H1 (cell line): ENCODE results near the gene NSUN6. TPM values are rescaled to one million over a fixed set of nuclear protein-coding genes. Genes with fewer than 3 reads are reported as not detected.

Experiments used
- CTCF ChIA-PET: fragments of 300-600 bp; sonication (Branson Sonifier 250); formaldehyde crosslinking; loops from one replicate; lab custom pipeline; 2021; ENCODE audit not compliant: partially characterized antibody; lab: Charles Lee
- POLR2A ChIA-PET: fragments of 300-600 bp; sonication (Branson Sonifier 250); formaldehyde crosslinking; loops from one replicate; lab custom pipeline; 2021; ENCODE audit warnings: inconsistent platforms; ENCODE audit not compliant: partially characterized antibody; lab: Charles Lee
- DNase-seq, 2 experiments: peaks; one replicate each; pipeline versions ENCODE4 v3.0.0 to v3.0.0-alpha.2; 2010 to 2022; ENCODE audit warnings: low spot score in 2 of 2, low read depth in 1 of 2, mixed read lengths in 1 of 2
- FAIRE-seq: peaks from 2 replicates; lab custom pipeline; 2011; peaks lifted over from hg19 to GRCh38; lab: Jason Lieb, UNC
- H2AFZ ChIP-seq: 2 replicates; pipeline ENCODE4 v1.8.1; 2012; ENCODE audit warnings: low read length, inconsistent platforms
- H2AK5ac ChIP-seq: 2 replicates; pipeline ENCODE4 v1.6.1; 2013; ENCODE audit warnings: low read depth, low read length
- H2BK120ac ChIP-seq: replicated peaks from 2 replicates; pipeline ENCODE3; 2013; ENCODE audit warnings: low read depth, low read length, inconsistent platforms
- H2BK12ac ChIP-seq: 2 replicates; pipeline ENCODE4 v1.6.1; 2013; ENCODE audit warnings: low read depth, low read length
- H2BK15ac ChIP-seq: 2 replicates; pipeline ENCODE4 v1.6.1; 2013; ENCODE audit warnings: low read length
- H2BK20ac ChIP-seq: 2 replicates; pipeline ENCODE4 v1.6.1; 2013; ENCODE audit warnings: low read length
- H2BK5ac ChIP-seq: 2 replicates; pipeline ENCODE4 v1.6.1; 2013; ENCODE audit warnings: low read depth, low read length
- H3K14ac ChIP-seq: 2 replicates; pipeline ENCODE4 v1.6.1; 2013; ENCODE audit warnings: inconsistent platforms; ENCODE audit not compliant: insufficient read length
- H3K18ac ChIP-seq: 2 replicates; pipeline ENCODE4 v1.6.1; 2013; ENCODE audit warnings: low read length; ENCODE audit errors: extremely low read depth
- H3K23ac ChIP-seq: 2 replicates; pipeline ENCODE4 v1.6.1; 2013; ENCODE audit warnings: inconsistent platforms; ENCODE audit not compliant: insufficient read length
- H3K23me2 ChIP-seq: 2 replicates; pipeline ENCODE4 v1.6.1; 2013; ENCODE audit warnings: low read depth, low read length
- H3K27ac ChIP-seq: 2 replicates; pipeline ENCODE4 v1.6.1; 2011; ENCODE audit warnings: low read depth, low read length, inconsistent platforms
- H3K27me3 ChIP-seq, 4 experiments: replicated peaks in 1 of 4; 1 replicate in 1 of 4; 2 replicates in 3 of 4; pipeline versions ENCODE4 v1.6.1 to v1.8.1; 2011 to 2013; ENCODE audit warnings: low read length in 3 of 4, mild to moderate bottlenecking in 3 of 4, inconsistent platforms in 2 of 4, mixed read lengths in 2 of 4, moderate library complexity in 1 of 4; ENCODE audit not compliant: control insufficient read depth in 3 of 4, insufficient read depth in 3 of 4; ENCODE audit errors: extremely low read depth in 1 of 4
- H3K36me3 ChIP-seq, 4 experiments: 2 replicates each; pipeline versions ENCODE4 v1.6.1 to v1.8.1; 2011 to 2013; ENCODE audit warnings: mild to moderate bottlenecking in 4 of 4, low read length in 3 of 4, moderate library complexity in 2 of 4, control low read depth in 1 of 4, inconsistent platforms in 1 of 4; ENCODE audit not compliant: insufficient read depth in 4 of 4, control insufficient read depth in 2 of 4
- H3K4ac ChIP-seq: replicated peaks from 2 replicates; pipeline ENCODE3; 2013; ENCODE audit warnings: low read length, low read depth, mixed read lengths, inconsistent platforms; ENCODE audit not compliant: insufficient read length
- H3K4me1 ChIP-seq, 4 experiments: replicated peaks in 1 of 4; 1 replicate in 1 of 4; 2 replicates in 3 of 4; pipeline versions ENCODE4 v1.6.1 to v1.8.1; 2011 to 2013; ENCODE audit warnings: low read length in 3 of 4, inconsistent platforms in 2 of 4, mixed read lengths in 1 of 4; ENCODE audit not compliant: insufficient read depth in 4 of 4, control insufficient read depth in 3 of 4
- H3K4me2 ChIP-seq, 2 experiments: 2 replicates each; pipeline versions ENCODE4 v1.6.1 to v1.8.1; 2011 to 2013; ENCODE audit warnings: low read depth in 2 of 2, low read length in 2 of 2, control low read depth in 1 of 2, inconsistent platforms in 1 of 2, mild to moderate bottlenecking in 1 of 2; ENCODE audit not compliant: insufficient read depth in 1 of 2
- H3K4me3 ChIP-seq, 4 experiments: fragments of 200-600, 300-600 bp in 1 of 4; sonication (generic), shearing (Covaris generic), sonication (Bioruptor Twin) in 1 of 4; 2 replicates each; pipeline versions ENCODE4 v1.5.1 to v1.8.1; 2011 to 2016; ENCODE audit warnings: low read length in 4 of 4, low read depth in 3 of 4, control low read depth in 2 of 4, inconsistent platforms in 2 of 4, mild to moderate bottlenecking in 2 of 4, mixed read lengths in 1 of 4, moderate library complexity in 1 of 4; ENCODE audit not compliant: insufficient read depth in 2 of 4; ENCODE audit errors: extremely low read depth in 1 of 4
- H3K56ac ChIP-seq: replicated peaks from 2 replicates; pipeline ENCODE3; 2013; ENCODE audit warnings: low read depth, mild to moderate bottlenecking, mixed read lengths, low read length, inconsistent platforms; ENCODE audit not compliant: insufficient read length
- H3K79me1 ChIP-seq: 2 replicates; pipeline ENCODE4 v1.6.1; 2013; ENCODE audit warnings: low read depth, low read length, control low read depth
- H3K79me2 ChIP-seq, 2 experiments: 2 replicates each; pipeline versions ENCODE4 v1.6.1 to v1.8.1; 2012 to 2013; ENCODE audit warnings: low read length in 2 of 2, mild to moderate bottlenecking in 2 of 2, inconsistent platforms in 1 of 2; ENCODE audit not compliant: insufficient read depth in 2 of 2, control insufficient read depth in 1 of 2
- H3K9ac ChIP-seq, 4 experiments: replicated peaks in 1 of 4; 1 replicate in 1 of 4; 2 replicates in 3 of 4; pipeline versions ENCODE4 v1.6.1 to v1.8.1; 2011 to 2013; ENCODE audit warnings: low read depth in 3 of 4, low read length in 3 of 4, control low read depth in 2 of 4, mild to moderate bottlenecking in 2 of 4, moderate library complexity in 2 of 4, inconsistent platforms in 1 of 4; ENCODE audit errors: extremely low read depth in 1 of 4
- H3K9me3 ChIP-seq, 2 experiments: 2 replicates each; pipeline versions ENCODE4 v1.6.1 to v1.8.1; 2012 to 2013; ENCODE audit warnings: mild to moderate bottlenecking in 2 of 2, moderate library complexity in 2 of 2, control low read depth in 1 of 2, inconsistent platforms in 1 of 2, low read depth in 1 of 2, low read length in 1 of 2, mixed read lengths in 1 of 2; ENCODE audit not compliant: insufficient read depth in 2 of 2
- H4K20me1 ChIP-seq, 2 experiments: replicated peaks in 1 of 2; 2 replicates each; pipeline versions ENCODE3 to v1.8.1; 2011 to 2013; ENCODE audit warnings: inconsistent platforms in 2 of 2, low read length in 2 of 2, mild to moderate bottlenecking in 1 of 2; ENCODE audit not compliant: insufficient read depth in 2 of 2, control insufficient read depth in 1 of 2
- H4K5ac ChIP-seq: 2 replicates; pipeline ENCODE4 v1.6.1; 2013; ENCODE audit warnings: low read length, low read depth, mixed read lengths, inconsistent platforms; ENCODE audit not compliant: insufficient read length
- H4K8ac ChIP-seq: 2 replicates; pipeline ENCODE4 v1.8.0; 2013; ENCODE audit warnings: mild to moderate bottlenecking, moderate library complexity, low read length, inconsistent platforms; ENCODE audit not compliant: insufficient read depth; ENCODE audit errors: extremely low read depth
- H4K91ac ChIP-seq: replicated peaks from 2 replicates; pipeline ENCODE3; 2013; ENCODE audit warnings: low read length, mixed read lengths, inconsistent platforms; ENCODE audit not compliant: insufficient read length
- ASH2L ChIP-seq: fragments of 200-600, 300-600 bp; sonication (generic); IDR thresholded peaks from one replicate; pipeline ENCODE4 v1.7.1; 2017; ENCODE audit warnings: low read length
- BCL11A ChIP-seq, 2 experiments: IDR thresholded peaks; one replicate each; pipeline ENCODE4 v1.6.1; 2011; ENCODE audit warnings: low read depth in 2 of 2, low read length in 2 of 2, mild to moderate bottlenecking in 2 of 2
- CHD1 ChIP-seq: IDR thresholded peaks from 2 replicates; pipeline ENCODE4 v1.6.1; 2012; ENCODE audit warnings: low read depth, low read length, improper control_type of control experiment
- CTBP2 ChIP-seq: IDR thresholded peaks from 2 replicates; pipeline ENCODE4 v1.7.0; 2011; ENCODE audit warnings: borderline replicate concordance, mild to moderate bottlenecking, moderate library complexity, mixed read lengths, low read length; ENCODE audit not compliant: insufficient read depth, insufficient read length
- EGR1 ChIP-seq: IDR thresholded peaks from 2 replicates; pipeline ENCODE4 v1.6.1; 2011; ENCODE audit warnings: low read depth, low read length, borderline replicate concordance
- EP300 ChIP-seq, 2 experiments: IDR thresholded peaks; 1 replicate in 1 of 2; 2 replicates in 1 of 2; pipeline ENCODE4 v1.6.1; 2011 to 2012; ENCODE audit warnings: low read depth in 2 of 2, low read length in 2 of 2, mild to moderate bottlenecking in 2 of 2, borderline replicate concordance in 1 of 2, inconsistent platforms in 1 of 2, moderate library complexity in 1 of 2
- JUN ChIP-seq: IDR thresholded peaks from 2 replicates; pipeline ENCODE4 v1.6.1; 2011; ENCODE audit warnings: low read depth, mild to moderate bottlenecking, improper control_type of control experiment, low read length
- PHF8 ChIP-seq: fragments of 200-600 bp; sonication (generic); conservative IDR thresholded peaks from 2 replicates; pipeline ENCODE4 v1.7.1; 2012; ENCODE audit warnings: low read depth, mild to moderate bottlenecking, inconsistent platforms, low read length, moderate library complexity
- POLR2A ChIP-seq, 2 experiments: IDR thresholded peaks; 1 replicate in 1 of 2; 2 replicates in 1 of 2; pipeline ENCODE4 v1.6.1; 2011; ENCODE audit warnings: low read depth in 2 of 2, low read length in 2 of 2, mild to moderate bottlenecking in 2 of 2; ENCODE audit errors: control extremely low read depth in 1 of 2
- POLR2AphosphoS5 ChIP-seq: IDR thresholded peaks from 2 replicates; pipeline ENCODE4 v1.6.1; 2011; ENCODE audit warnings: low read depth, low read length
- SIRT6 ChIP-seq: IDR thresholded peaks from one replicate; pipeline ENCODE4 v1.7.1; 2012; ENCODE audit warnings: low read length, inconsistent platforms
- WGBS, 2 experiments: shearing (Covaris generic) in 1 of 2; methylation state at CpG; one replicate each; pipeline versions ENCODE4 v1.1.6 to v1.1.7; 2013 to 2015; ENCODE audit warnings: low lambda C conversion rate in 2 of 2, mixed read lengths in 2 of 2, inconsistent platforms in 1 of 2, low coverage in 1 of 2, missing lambda C conversion rate in 1 of 2; ENCODE audit not compliant: insufficient replicate concordance in 2 of 2, insufficient coverage in 1 of 2, insufficient read length in 1 of 2; ENCODE audit errors: extremely low coverage in 1 of 2, missing lambda C conversion rate in 1 of 2; 5-methylcytosine and 5-hydroxymethylcytosine counted together
- polyA plus RNA-seq, 7 experiments: library from polyadenylated mRNA; depleted of rRNA in 3 of 7; stranded (reverse) in 5 of 7; unstranded in 2 of 7; fragments of >200 nt in 5 of 7; fragments of 200-250 nt in 2 of 7; gene quantifications; 1 replicate in 5 of 7; 2 replicates in 1 of 7; 4 replicates in 1 of 7; pipeline versions ENCODE4 v1.2.1 to v1.2.3, GENCODE V29; 2011 to 2013; ENCODE audit warnings: missing spikeins in 2 of 7, mixed read lengths in 2 of 7
- total RNA-seq: library from RNA; stranded (reverse); fragmentation: NEBNext Ultra II Directional; extraction: Animal tissue kit (Norgen Biotek cat#: 25700); gene quantifications from 2 replicates; pipeline ENCODE4 v1.2.1, GENCODE V29; 2021
- TF ChIP-seq, protein P1 (sequence below): IDR thresholded peaks from 2 replicates; pipeline ENCODE4 v1.6.1; 2011; ENCODE audit warnings: low read length, improper control_type of control experiment

NSUN6 gene
- total and polyA plus RNA-seq, 2 of the 8 experiments (the other 6 are each of a cell fraction or from before 2014, with no cell fraction given) = 5.9 to 14.4 TPM

- Histone ChIP-seq H2BK15ac (no peak overlapping the region), H4K8ac (no peak overlapping the region), H4K5ac (no peak overlapping the region), H3K4ac (no peak overlapping the region), H4K91ac (no peak overlapping the region), H2BK20ac (no peak overlapping the region), H3K27ac (no peak overlapping the region), H2BK12ac (no peak overlapping the region), H2AFZ (no peak overlapping the region), H2AK5ac (no peak overlapping the region), H4K20me1 (no peaks in the 10 kb centered on the region), H3K36me3 (peaks cover 0 to 20% (median 3%) of the 10 kb centered on the region in 4 experiments; a peak in 3 of 8 replicates), H3K4me1 (no peaks in the 10 kb centered on the region), H3K27me3 (no peaks in the 10 kb centered on the region), H3K56ac (no peak overlapping the region), H3K14ac (no peak overlapping the region), H3K4me2 (no peak overlapping the region), H2BK5ac (no peak overlapping the region), H3K79me1 (no peaks in the 10 kb centered on the region), H3K23me2 (peaks cover 2% of the 10 kb centered on the region; the same call in 1 of the 2 replicates), H3K9ac (no peak overlapping the region), H3K23ac (no peak overlapping the region), H3K18ac (no peak overlapping the region), H3K9me3 (peaks cover 9 to 12% of the 10 kb centered on the region in 2 experiments), H2BK120ac (no peak overlapping the region), H3K79me2 (no peaks in the 10 kb centered on the region), H3K4me3 (no peak overlapping the region)
- FAIRE-seq = no peak
- ChIA-PET CTCF (interaction anchor here (1.6 to 1.9 kb wide), 2 partner anchors 8 to 17 kb away, joined by 3 to 5 read pairs; no protein-coding TSS in a partner anchor), POLR2A (no interaction called here)
- no peak for DNase-seq
- WGBS, 2 experiments = 91% methylated on average over 15 of the region's 15 CpGs; no CpG with 5 or more reads in 1 of the 2 experiments
- no peak for TF ChIP-seq CTBP2
- no peak for TF ChIP-seq BCL11A (IDR thresholded peaks at IDR 0.05; ENCODE audit: low read depth in 2 of 2, low read length in 2 of 2)
- TF ChIP-seq POLR2AphosphoS5 = no peak
- TF ChIP-seq SIRT6 = no peak
- no peak for TF ChIP-seq ASH2L
- no peak for TF ChIP-seq EGR1
- no peak for TF ChIP-seq CHD1
- TF ChIP-seq POLR2A (IDR thresholded peaks at IDR 0.05; ENCODE audit: control extremely low read depth in 1 of 2, low read depth in 2 of 2, low read length in 2 of 2) = no peak
- TF ChIP-seq PHF8 = no peak
- TF ChIP-seq, protein P1, sequence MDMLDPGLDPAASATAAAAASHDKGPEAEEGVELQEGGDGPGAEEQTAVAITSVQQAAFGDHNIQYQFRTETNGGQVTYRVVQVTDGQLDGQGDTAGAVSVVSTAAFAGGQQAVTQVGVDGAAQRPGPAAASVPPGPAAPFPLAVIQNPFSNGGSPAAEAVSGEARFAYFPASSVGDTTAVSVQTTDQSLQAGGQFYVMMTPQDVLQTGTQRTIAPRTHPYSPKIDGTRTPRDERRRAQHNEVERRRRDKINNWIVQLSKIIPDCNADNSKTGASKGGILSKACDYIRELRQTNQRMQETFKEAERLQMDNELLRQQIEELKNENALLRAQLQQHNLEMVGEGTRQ = no peak
- TF ChIP-seq EP300 (IDR thresholded peaks at IDR 0.05; ENCODE audit: borderline replicate concordance in 1 of 2, low read depth in 2 of 2, low read length in 2 of 2) = no peak
- no peak for TF ChIP-seq JUN
These were observed 73.3 kb downstream of the NSUN6 start for GRCh38 chr10:18577823-18578685.
